GM18517 (cell line): ENCODE results near the gene DBNL.

Experiments
- ATAC-seq: cut with Tn5 transposase; IDR thresholded peaks from one replicate; pipeline ENCODE4 v1.9.1; 2021; ENCODE audit warnings: mild to moderate bottlenecking, moderate library complexity; ENCODE audit not compliant: unreplicated experiment

The DBNL gene

GRCh38 chr7:44108768-44109750 is 64.6 kb downstream of the DBNL start:
- ATAC-seq = no peak

- no peak for ATAC-seq
Measured at GRCh38 chr7:44109991-44110390, 65.5 kb downstream of the DBNL start.

GRCh38 chr7:44110719-44111635 is 66.5 kb downstream of the DBNL start:
- no peak for ATAC-seq
